ENCODE results near the gene THEM5.

The THEM5 gene

GRCh38 chr1:151800830-151801229 lies 52.7 kb downstream of the THEM5 start:
- no peak overlapping the region for H3K4me3 ChIP-seq (ENCODE audit: low read length)
- TF ChIP-seq ZNF274 (IDR thresholded peaks at IDR 0.05; ENCODE audit: low read depth, low read length), result no peak

GRCh38 chr1:151799179-151800022 lies 54.1 kb downstream of the THEM5 start:
- TF ChIP-seq ZNF274 (IDR thresholded peaks at IDR 0.05; ENCODE audit: low read depth, low read length), result no peak
- no peak overlapping the region for H3K4me3 ChIP-seq (ENCODE audit: low read length)

- H3K4me3 ChIP-seq (ENCODE audit: low read length), result no peak overlapping the region
- no peak for TF ChIP-seq ZNF274 (IDR thresholded peaks at IDR 0.05; ENCODE audit: low read depth, low read length)
Observed at GRCh38 chr1:151798571-151798970, 54.9 kb downstream of the THEM5 start.

Data from GM08714 (cell line).